Measurements from ENCODE around the gene KIAA0586. TPM values are rescaled to one million over a fixed set of nuclear protein-coding genes. Genes with fewer than 3 reads are reported as not detected.

Gene KIAA0586
- total RNA-seq, 2 donors from 2014 or later = 8.9 to 11.9 TPM

DNA sequence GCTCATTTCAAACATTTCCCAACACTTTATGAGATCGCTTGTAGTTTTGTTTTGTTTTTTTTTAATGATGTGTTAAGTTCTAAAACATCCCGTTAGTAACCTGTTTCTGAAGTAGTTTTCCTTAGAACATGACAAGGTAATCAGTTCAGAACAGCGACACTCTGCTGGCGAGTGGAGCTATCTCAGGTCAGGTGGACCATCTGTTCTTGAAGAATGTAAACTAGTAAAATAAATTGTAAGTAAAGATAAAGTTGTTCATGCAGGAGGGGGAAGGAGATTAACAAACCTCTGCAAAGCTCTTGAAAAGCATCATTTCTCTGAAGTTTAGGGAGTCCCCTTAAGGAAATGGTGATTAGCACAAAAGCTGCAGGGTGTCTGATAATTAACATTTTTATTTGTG is 138.3 kb downstream of the KIAA0586 start:
- H3K36me3 ChIP-seq = no peaks in the 10 kb centered on the region
- no peaks in the 10 kb centered on the region for H3K9me3 ChIP-seq
- TF ChIP-seq, protein P1, sequence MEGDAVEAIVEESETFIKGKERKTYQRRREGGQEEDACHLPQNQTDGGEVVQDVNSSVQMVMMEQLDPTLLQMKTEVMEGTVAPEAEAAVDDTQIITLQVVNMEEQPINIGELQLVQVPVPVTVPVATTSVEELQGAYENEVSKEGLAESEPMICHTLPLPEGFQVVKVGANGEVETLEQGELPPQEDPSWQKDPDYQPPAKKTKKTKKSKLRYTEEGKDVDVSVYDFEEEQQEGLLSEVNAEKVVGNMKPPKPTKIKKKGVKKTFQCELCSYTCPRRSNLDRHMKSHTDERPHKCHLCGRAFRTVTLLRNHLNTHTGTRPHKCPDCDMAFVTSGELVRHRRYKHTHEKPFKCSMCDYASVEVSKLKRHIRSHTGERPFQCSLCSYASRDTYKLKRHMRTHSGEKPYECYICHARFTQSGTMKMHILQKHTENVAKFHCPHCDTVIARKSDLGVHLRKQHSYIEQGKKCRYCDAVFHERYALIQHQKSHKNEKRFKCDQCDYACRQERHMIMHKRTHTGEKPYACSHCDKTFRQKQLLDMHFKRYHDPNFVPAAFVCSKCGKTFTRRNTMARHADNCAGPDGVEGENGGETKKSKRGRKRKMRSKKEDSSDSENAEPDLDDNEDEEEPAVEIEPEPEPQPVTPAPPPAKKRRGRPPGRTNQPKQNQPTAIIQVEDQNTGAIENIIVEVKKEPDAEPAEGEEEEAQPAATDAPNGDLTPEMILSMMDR (IDR thresholded peaks at IDR 0.05) = no peak
- no peak overlapping the region for H3K27ac ChIP-seq
- no peaks in the 10 kb centered on the region for H3K4me1 ChIP-seq
- DNase-seq (ENCODE audit: low spot score) = no peak
- no peak overlapping the region for H3K4me3 ChIP-seq
- H3K27me3 ChIP-seq = no peaks in the 10 kb centered on the region

DNA sequence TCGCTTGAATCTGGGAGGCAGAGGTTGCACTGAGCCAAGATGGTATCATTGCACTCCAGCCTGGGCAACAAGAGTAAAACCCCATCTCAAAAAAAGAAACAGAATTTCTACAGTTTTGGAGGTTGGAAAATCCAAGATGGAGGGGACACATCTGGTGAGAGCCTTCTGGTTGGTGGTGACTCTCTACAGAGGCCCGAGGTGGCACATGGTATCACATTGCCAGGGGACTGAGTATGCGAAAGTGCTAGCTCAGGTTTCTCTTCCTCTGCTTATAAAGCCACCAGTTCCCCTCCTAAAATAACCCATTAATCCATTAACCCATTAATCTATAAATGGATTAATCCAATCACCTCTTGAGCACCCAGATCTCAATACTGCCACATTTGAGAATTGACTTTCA is 139.5 kb downstream of the KIAA0586 start:
- Histone ChIP-seq H3K4me1 (no peaks in the 10 kb centered on the region), H3K27ac (no peak overlapping the region), H3K9me3 (no peaks in the 10 kb centered on the region), H3K36me3 (no peaks in the 10 kb centered on the region), H3K4me3 (no peak overlapping the region), H3K27me3 (no peaks in the 10 kb centered on the region)
- no peak for DNase-seq (ENCODE audit: low spot score)
- TF ChIP-seq, protein P1 (IDR thresholded peaks at IDR 0.05) = no peak

DNA sequence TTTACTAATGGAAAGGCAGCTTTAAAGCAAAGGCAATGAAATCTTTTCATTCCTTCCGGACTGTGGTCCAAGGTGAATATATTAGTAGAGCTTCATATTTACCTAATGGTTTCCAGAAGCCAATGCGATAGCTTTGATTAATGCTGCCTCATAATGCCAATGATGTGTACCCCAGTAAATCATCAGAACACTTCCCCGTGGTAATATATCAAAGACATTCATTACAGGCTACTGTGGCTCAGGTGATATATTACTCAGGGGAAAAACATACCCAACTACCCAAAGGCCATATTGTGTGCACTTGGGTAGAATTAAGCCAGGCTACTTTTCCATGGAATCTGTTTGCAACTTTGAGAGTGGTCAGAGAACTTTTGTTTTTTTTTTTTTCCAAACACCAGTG is 140.8 kb downstream of the KIAA0586 start:
- H3K4me3 ChIP-seq = no peak overlapping the region
- no peaks in the 10 kb centered on the region for H3K36me3 ChIP-seq
- TF ChIP-seq, protein P1 (IDR thresholded peaks at IDR 0.05) = no peak
- H3K9me3 ChIP-seq = no peaks in the 10 kb centered on the region
- H3K27me3 ChIP-seq = no peaks in the 10 kb centered on the region
- no peak overlapping the region for H3K27ac ChIP-seq
- no peak for DNase-seq (ENCODE audit: low spot score)
- no peaks in the 10 kb centered on the region for H3K4me1 ChIP-seq

DNA sequence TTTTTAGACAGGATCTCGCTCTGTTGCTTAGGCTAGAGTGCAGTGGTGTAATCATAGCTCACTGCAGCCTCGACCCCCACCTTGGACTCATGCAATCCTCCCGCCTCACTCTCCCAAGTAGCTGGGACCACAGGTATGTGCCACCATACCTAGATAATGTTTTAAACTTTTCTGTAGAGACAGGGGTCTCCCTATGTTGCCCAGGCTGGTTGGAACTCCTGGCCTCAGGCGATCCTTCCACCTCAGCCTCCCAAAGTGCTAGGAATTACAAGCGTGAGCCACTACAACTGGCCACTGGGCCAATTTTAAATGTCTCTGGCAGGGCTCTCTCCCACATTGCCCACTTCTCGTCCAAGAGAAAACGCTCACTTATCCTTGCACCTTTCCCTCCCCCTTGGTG is 143.7 kb downstream of the KIAA0586 start:
- TF ChIP-seq, protein P1 (IDR thresholded peaks at IDR 0.05) = no peak
- Histone ChIP-seq H3K27ac (no peak overlapping the region), H3K4me3 (no peak overlapping the region), H3K4me1 (no peaks in the 10 kb centered on the region), H3K27me3 (no peaks in the 10 kb centered on the region), H3K36me3 (no peaks in the 10 kb centered on the region), H3K9me3 (no peaks in the 10 kb centered on the region)
- no peak for DNase-seq (ENCODE audit: low spot score)

DNA sequence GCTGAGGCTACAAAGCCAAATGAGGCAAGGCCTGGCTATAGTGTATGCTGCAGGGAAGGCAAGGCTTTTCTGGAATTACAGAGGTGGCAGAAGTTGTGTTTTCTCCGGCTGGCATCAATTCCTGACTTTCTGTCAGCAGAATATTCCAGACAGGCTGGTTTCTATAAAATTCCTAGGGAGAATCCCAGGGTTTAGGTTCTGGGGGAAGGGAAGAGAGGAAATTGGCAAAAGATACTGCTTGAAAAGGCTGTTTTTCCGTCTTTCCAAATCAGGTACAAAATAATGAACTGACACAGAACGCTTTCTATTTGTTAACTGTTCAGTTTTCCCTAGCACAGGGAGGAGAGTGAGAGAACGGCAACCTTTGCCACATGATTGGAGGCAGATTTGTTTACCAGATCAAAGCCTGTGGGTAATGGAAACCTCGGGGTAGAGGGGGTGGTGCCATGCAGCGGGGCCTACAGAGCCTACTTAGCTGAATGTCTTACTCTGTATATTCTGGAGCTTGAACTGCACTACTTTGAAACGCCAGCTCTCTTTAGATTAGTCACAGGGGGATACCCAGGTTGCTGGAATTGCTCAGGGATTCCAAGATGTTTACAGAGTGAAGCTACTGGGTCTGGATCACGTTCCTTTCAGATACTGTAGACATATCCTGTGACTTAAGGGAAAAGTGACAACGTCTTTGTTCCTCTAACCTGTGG is 144.4 kb downstream of the KIAA0586 start:
- TF ChIP-seq, protein P1 (IDR thresholded peaks at IDR 0.05) = no peak
- no peak overlapping the region for H3K4me3 ChIP-seq
- H3K9me3 ChIP-seq = no peaks in the 10 kb centered on the region
- no peaks in the 10 kb centered on the region for H3K36me3 ChIP-seq
- H3K27ac ChIP-seq = no peak overlapping the region
- no peak for DNase-seq (ENCODE audit: low spot score)
- H3K4me1 ChIP-seq = no peaks in the 10 kb centered on the region
- no peaks in the 10 kb centered on the region for H3K27me3 ChIP-seq

DNA sequence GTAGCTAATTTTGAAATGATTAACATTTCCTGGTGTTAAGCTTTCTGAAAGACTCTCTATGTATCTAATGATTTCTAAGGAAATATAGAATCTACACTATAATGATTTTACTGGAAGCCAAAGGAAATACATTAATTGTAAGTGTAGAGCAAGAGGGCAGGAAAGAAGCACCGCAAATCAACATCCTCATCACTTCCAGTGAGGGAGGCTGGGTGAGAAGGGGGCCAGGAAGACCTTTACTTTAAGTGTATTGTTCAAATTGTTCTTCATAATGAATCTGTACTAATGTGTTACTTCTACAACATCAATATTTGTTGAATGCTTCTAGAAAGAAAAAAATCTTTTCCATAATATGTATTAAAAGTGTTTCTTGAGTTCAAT is 144.9 kb downstream of the KIAA0586 start:
- H3K36me3 ChIP-seq = no peaks in the 10 kb centered on the region
- no peak for DNase-seq (ENCODE audit: low spot score)
- H3K27ac ChIP-seq = no peak overlapping the region
- H3K27me3 ChIP-seq = no peaks in the 10 kb centered on the region
- no peak overlapping the region for H3K4me3 ChIP-seq
- no peaks in the 10 kb centered on the region for H3K9me3 ChIP-seq
- TF ChIP-seq, protein P1 (IDR thresholded peaks at IDR 0.05) = no peak
- no peaks in the 10 kb centered on the region for H3K4me1 ChIP-seq

Measured in right atrium auricular region (tissue), 2 donors.